GM18909 (cell line): Measurements from ENCODE around the gene C9orf85.
A peak's percentile ranks its signal among the peaks of the same experiment; 100 is the strongest.

ENCODE experiments used
- ATAC-seq: cut with Tn5 transposase; IDR thresholded peaks from one replicate; pipeline ENCODE4 v1.9.1; 2021; ENCODE audit warnings: mild to moderate bottlenecking; ENCODE audit not compliant: unreplicated experiment, poor library complexity

C9orf85 gene

GRCh38 chr9:71901695-71902597 lies 9.5 kb upstream of the C9orf85 start:
- no peak for ATAC-seq

GRCh38 chr9:71904076-71904475 lies 7.4 kb upstream of the C9orf85 start:
- ATAC-seq = no peak

- ATAC-seq = no peak
These were observed 2.6 kb upstream of the C9orf85 start for GRCh38 chr9:71908825-71909224.

DNA sequence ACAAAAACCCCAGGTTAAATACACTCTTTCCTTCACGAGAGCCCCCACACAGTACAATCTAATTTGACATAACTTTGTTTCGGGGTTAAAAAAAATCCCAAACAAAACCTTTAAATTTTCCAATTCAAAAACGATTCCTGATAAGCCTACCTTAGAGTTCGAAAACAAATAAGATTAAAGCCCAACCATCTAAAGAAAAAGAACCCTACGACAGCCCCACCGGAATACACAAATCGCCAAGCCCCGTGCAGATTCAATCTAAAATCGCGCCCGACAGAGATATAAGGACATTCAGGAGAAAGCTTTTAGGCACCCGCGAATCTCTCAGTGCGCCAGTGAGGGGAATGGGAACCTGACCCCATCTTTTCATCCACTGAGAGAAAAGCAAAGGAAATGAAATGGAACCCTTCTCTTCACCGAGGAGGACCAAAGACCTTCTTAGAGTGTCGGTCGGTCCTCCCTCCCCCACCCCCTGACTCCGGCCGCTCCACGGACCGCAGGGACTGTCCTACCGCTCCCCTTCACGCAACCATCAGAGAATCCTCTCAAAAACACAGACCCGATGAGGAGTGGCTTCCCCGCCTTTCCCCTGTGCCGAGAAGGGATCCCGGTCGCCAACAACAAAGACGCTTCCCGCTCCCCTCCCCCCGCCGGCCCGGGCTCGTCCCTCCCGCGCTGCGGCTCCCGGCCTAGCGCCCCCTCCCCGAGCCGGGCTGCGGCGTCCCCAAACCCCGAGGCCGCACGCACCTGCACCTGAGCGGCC lies 1.4 kb upstream of the C9orf85 start:
- ATAC-seq = peak; percentile 13

DNA sequence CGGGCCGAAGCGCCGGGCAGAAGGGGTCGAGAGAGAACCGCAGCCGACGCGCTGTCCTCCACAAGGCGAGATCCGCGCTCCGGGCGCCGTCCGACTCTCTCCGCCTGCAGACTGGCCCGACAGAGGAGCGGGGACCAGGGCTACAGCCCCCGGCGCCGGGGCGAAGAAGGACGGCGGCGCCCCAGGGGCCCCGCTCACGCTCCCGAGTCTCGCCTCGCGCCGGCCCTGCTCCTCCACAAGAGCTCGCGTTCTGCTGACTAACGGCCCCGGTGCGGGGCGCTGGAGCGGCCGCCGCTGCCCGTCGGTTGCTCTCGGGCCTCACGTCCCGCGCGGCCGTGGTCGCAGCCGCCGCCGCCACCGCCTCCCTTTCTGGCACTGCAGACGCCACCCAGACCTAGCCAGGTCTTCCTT lies 784 bp upstream of the C9orf85 start:
- peak; percentile 15 for ATAC-seq

DNA sequence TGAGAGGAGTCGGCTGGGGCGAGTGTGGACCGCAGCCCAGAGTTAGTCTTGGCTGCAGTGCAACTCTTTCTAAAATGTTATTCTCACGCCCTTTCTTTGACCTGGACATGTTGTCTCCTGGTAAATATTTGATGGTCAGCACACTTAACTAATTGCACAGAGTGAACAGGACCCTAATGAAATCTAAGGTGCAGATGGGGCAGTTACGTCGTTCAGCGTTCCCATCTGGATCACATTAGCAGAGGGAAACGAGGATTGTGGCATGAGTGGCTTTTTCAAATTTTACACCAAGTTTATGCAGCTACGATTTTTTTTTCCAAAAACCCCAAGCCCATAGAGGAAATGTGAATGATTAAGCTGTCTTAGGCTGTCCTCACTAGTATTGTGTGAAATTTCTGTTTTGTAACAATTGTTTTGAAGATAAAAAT lies 483 bp downstream of the C9orf85 start:
- ATAC-seq = no peak

DNA sequence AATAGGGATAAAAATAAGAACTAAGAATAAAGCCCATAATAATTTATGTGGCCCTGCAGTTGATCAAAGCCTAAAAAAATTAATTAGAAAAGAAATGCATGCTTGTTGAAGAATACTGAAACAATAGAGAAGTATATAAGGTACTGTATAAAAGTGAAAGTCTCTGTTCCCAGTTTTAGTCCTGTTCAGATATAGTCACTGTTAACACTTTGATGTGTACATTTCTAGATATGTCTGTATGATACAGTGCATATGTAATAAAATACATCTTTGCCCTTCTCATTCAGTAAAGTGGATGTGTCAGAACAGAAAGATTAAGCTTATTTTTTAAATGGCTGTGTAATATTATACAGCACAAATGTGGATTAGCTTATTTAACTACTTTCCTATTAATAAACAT lies 4.1 kb downstream of the C9orf85 start:
- ATAC-seq = no peak

DNA sequence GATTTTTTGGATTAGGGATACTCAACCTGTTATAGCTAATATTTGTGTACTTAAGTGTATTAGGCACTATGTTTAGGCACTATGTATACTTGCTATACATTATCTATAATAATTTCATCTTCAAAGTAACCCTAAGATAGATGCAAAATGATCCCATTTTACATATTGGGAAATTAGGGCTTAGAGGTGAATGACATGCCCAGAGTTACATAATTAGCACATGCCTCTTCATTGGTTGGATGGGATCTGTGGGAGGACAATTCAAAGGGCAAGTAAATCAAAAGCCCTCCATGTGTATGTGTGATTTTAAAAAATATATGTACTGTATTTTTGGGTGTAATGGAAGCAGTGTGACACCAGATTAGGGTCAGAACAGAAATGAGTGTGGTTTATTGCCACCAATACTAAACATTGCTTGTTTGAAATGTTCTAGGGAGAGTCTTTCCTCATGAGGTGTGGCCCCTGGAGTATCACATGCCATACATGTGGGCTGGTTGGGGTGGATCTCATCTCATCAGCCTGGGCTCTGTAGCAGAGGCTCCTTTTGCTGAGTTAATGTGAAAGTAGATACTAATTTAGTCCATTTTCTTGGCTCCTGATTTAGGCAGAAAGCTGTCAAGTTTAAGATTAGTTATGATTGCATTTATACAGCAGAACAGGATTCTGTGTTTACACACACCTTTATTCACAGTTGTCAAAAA lies 5.5 kb downstream of the C9orf85 start:
- ATAC-seq = peak; percentile 76

- ATAC-seq = no peak
These were observed 7.0 kb downstream of the C9orf85 start for GRCh38 chr9:71918419-71918818.

GRCh38 chr9:71920456-71921189 lies 9.2 kb downstream of the C9orf85 start:
- ATAC-seq = no peak

- ATAC-seq = no peak
These were observed 9.9 kb downstream of the C9orf85 start for GRCh38 chr9:71921190-71921814.

DNA sequence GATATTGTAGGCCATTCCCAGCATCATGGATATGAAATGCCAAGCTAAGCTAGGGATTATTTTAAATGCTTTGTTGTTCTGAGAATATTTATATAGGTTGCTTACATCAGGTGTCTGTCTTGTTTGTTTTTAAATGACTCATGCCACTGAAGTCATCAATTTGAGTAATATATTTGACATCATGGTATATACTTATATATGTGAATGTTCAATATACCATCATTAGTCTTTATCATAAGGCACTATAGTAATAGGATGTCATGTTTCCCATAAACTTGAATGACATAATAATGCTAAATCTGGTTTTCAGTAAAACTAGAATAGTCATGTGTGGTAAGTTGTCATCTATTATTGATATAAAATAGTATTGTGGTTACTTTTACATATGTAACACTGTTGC lies 13.1 kb downstream of the C9orf85 start:
- ATAC-seq = no peak

GRCh38 chr9:71925834-71926233 lies 14.4 kb downstream of the C9orf85 start:
- no peak for ATAC-seq

- no peak for ATAC-seq
These were observed 16.9 kb downstream of the C9orf85 start for GRCh38 chr9:71928376-71928775.

- ATAC-seq = no peak
These were observed 17.4 kb downstream of the C9orf85 start for GRCh38 chr9:71928806-71929205.

DNA sequence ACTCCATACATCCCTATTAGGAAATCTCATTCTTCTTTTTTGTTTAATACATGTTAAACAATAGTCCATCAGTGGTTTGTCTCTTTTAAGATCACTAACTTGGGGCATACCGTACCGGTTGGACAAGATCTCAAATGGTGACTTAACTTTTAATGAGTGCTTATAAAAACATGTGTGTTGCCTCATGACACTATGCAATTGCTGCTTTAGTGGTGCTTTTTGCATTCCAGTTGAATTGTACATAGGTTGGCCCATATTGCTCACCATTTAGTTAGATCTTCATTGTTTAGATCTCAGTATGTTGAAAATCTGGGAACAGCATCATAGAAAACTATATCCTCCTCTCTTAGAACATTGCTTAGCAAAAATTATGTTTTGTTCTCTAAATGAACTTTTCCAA lies 17.8 kb downstream of the C9orf85 start:
- ATAC-seq = no peak

GRCh38 chr9:71929791-71930440 lies 18.5 kb downstream of the C9orf85 start:
- ATAC-seq = no peak

DNA sequence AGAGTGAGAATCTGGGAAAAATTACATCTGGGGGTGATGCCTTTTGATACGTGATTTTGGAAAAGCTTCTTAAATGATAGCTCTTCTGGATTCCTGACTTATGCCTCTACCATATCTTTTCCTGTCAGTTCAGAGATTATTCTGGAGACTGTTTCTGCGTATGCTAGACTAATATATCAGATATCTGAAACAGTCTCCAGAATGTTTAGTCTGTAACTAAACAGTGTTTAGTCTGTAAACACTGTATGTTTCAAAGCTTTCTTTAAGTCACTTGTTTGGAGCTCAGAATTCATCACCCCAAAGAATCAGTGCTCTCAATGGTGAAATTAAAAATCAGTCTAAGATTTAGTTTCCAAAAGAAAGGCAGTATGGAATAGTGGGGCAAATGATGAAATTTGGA lies 19.7 kb downstream of the C9orf85 start:
- no peak for ATAC-seq

DNA sequence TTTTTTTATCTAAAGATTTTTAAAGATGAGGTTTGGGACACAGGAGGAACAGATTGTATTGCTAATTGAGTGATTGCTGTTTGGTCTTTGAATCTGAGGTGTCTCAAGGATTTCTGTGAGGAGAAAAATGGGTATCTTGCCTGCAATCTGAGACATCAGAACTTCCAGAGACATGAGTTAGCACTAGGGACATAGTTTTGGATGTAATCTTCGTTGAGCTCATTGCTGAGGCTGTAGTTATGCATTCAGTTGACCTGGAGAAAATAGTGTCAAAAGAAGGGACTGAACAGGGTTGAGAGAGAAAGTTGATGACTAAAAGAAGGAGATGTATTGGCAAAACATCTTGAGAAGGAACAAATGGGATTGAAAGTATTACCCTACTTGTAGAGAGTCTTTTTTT lies 24.6 kb downstream of the C9orf85 start:
- no peak for ATAC-seq
